ENCODE measurements around the gene SLC7A11.
A peak's percentile ranks its signal among the peaks of the same experiment; 100 is the strongest.

SLC7A11 gene

GRCh38 chr4:138205531-138206233, 36.5 kb downstream of the SLC7A11 start:
- H3K4me3 ChIP-seq (ENCODE audit: low read depth, low read length) = no peak overlapping the region
- DNase-seq (ENCODE audit: low read depth, low spot score) = no peak
- in situ Hi-C loops (cut with HindIII; ENCODE audit: low sequenced_read_pairs) = no loop called here
- TF ChIP-seq CTCF (IDR thresholded peaks at IDR 0.05; ENCODE audit: low read depth, low read length) = no peak

GRCh38 chr4:138204507-138204906, 37.6 kb downstream of the SLC7A11 start:
- no peak for DNase-seq (ENCODE audit: low read depth, low spot score)
- no peak for TF ChIP-seq CTCF (IDR thresholded peaks at IDR 0.05; ENCODE audit: low read depth, low read length)
- in situ Hi-C loops (cut with HindIII; ENCODE audit: low sequenced_read_pairs) = no loop called here
- H3K4me3 ChIP-seq (ENCODE audit: low read depth, low read length) = no peak overlapping the region

GRCh38 chr4:138202686-138203085, 39.5 kb downstream of the SLC7A11 start:
- in situ Hi-C loops (cut with HindIII; ENCODE audit: low sequenced_read_pairs) = no loop called here
- TF ChIP-seq CTCF (IDR thresholded peaks at IDR 0.05; ENCODE audit: low read depth, low read length) = no peak
- DNase-seq (ENCODE audit: low read depth, low spot score) = no peak
- no peak overlapping the region for H3K4me3 ChIP-seq (ENCODE audit: low read depth, low read length)

GRCh38 chr4:138200236-138200590, 41.9 kb downstream of the SLC7A11 start:
- no peak overlapping the region for H3K4me3 ChIP-seq (ENCODE audit: low read depth, low read length)
- in situ Hi-C loops (cut with HindIII; ENCODE audit: low sequenced_read_pairs) = no loop called here
- no peak for DNase-seq (ENCODE audit: low read depth, low spot score)
- no peak for TF ChIP-seq CTCF (IDR thresholded peaks at IDR 0.05; ENCODE audit: low read depth, low read length)

- peak; percentile 33 for DNase-seq (ENCODE audit: low read depth, low spot score)
- no peak for TF ChIP-seq CTCF (IDR thresholded peaks at IDR 0.05; ENCODE audit: low read depth, low read length)
- no peak overlapping the region for H3K4me3 ChIP-seq (ENCODE audit: low read depth, low read length)
Measured at GRCh38 chr4:138199568-138200235, 42.4 kb downstream of the SLC7A11 start.

GRCh38 chr4:138196153-138196552, 46.0 kb downstream of the SLC7A11 start:
- no peak overlapping the region for H3K4me3 ChIP-seq (ENCODE audit: low read depth, low read length)
- in situ Hi-C loops (cut with HindIII; ENCODE audit: low sequenced_read_pairs) = no loop called here
- no peak for DNase-seq (ENCODE audit: low read depth, low spot score)
- TF ChIP-seq CTCF (IDR thresholded peaks at IDR 0.05; ENCODE audit: low read depth, low read length) = no peak

More at GRCh38 chr4:138199568-138200235, 42.4 kb downstream of the SLC7A11 start:
- in situ Hi-C loops (cut with HindIII; ENCODE audit: low sequenced_read_pairs) = no loop called here
